H1 (cell line): ENCODE measurements around the gene RAP2A. TPM values are rescaled to one million over a fixed set of nuclear protein-coding genes. Genes with fewer than 3 reads are reported as not detected.

ENCODE experiments used
- GABPA ChIP-seq: IDR thresholded peaks from 2 replicates; pipeline ENCODE4 v1.6.1; 2011; ENCODE audit warnings: mild to moderate bottlenecking, low read length, moderate library complexity, borderline replicate concordance; ENCODE audit not compliant: insufficient read depth
- NRF1 ChIP-seq: IDR thresholded peaks from 2 replicates; pipeline ENCODE4 v1.6.1; 2011; ENCODE audit warnings: mild to moderate bottlenecking, low read depth, low read length, improper control_type of control experiment
- POLR2AphosphoS5 ChIP-seq: IDR thresholded peaks from 2 replicates; pipeline ENCODE4 v1.6.1; 2011; ENCODE audit warnings: low read depth, low read length
- POU5F1 ChIP-seq: IDR thresholded peaks from 2 replicates; pipeline ENCODE4 v1.6.1; 2011; ENCODE audit warnings: low read depth, mild to moderate bottlenecking, low read length, moderate library complexity
- RXRA ChIP-seq: IDR thresholded peaks from 2 replicates; pipeline ENCODE4 v1.6.1; 2011; ENCODE audit warnings: low read depth, mild to moderate bottlenecking, low read length, moderate library complexity; ENCODE audit not compliant: insufficient read depth
- SIN3A ChIP-seq, 2 experiments: IDR thresholded peaks in 1 of 2; conservative IDR thresholded peaks in 1 of 2; 2 replicates each; pipeline ENCODE4 v1.6.1; 2011 to 2012; ENCODE audit warnings: low read length in 2 of 2, improper control_type of control experiment in 1 of 2, low read depth in 1 of 2, mild to moderate bottlenecking in 1 of 2
- polyA plus RNA-seq, 7 experiments: library from polyadenylated mRNA; depleted of rRNA in 3 of 7; stranded (reverse) in 5 of 7; unstranded in 2 of 7; fragments of >200 nt in 5 of 7; fragments of 200-250 nt in 2 of 7; gene quantifications; 1 replicate in 5 of 7; 2 replicates in 1 of 7; 4 replicates in 1 of 7; pipeline versions ENCODE4 v1.2.1 to v1.2.3, GENCODE V29; 2011 to 2013; ENCODE audit warnings: missing spikeins in 2 of 7, mixed read lengths in 2 of 7
- total RNA-seq: library from RNA; stranded (reverse); fragmentation: NEBNext Ultra II Directional; extraction: Animal tissue kit (Norgen Biotek cat#: 25700); gene quantifications from 2 replicates; pipeline ENCODE4 v1.2.1, GENCODE V29; 2021
- TF ChIP-seq, protein P1 (sequence below): IDR thresholded peaks from 2 replicates; pipeline ENCODE4 v1.6.1; 2012; ENCODE audit warnings: inconsistent platforms

Gene RAP2A
- total and polyA plus RNA-seq, 2 of the 8 experiments (the other 6 are each of a cell fraction or from before 2014, with no cell fraction given): 8.4 to 43.4 TPM

GRCh38 chr13:97384371-97384770, 49.6 kb upstream of the RAP2A start (continued):
- TF ChIP-seq POU5F1 (no peak), GABPA (no peak), NRF1 (no peak), POLR2AphosphoS5 (no peak), RXRA (no peak), SIN3A (conservative IDR thresholded peaks at IDR 0.05 in 1 of 2, IDR thresholded peaks at IDR 0.05 in 1 of 2; ENCODE audit: low read depth in 1 of 2, low read length in 2 of 2) (no peak)
- TF ChIP-seq, protein P1, sequence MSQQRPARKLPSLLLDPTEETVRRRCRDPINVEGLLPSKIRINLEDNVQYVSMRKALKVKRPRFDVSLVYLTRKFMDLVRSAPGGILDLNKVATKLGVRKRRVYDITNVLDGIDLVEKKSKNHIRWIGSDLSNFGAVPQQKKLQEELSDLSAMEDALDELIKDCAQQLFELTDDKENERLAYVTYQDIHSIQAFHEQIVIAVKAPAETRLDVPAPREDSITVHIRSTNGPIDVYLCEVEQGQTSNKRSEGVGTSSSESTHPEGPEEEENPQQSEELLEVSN: no peak
